Activated CD8-positive, alpha-beta memory T cell treated with anti-CD3 and anti-CD28 coated beads for 48 hours (primary cell): ENCODE measurements around the gene DYSF.

Source experiments
- DNase-seq, 3 experiments: peaks; one replicate each; pipeline ENCODE4 v3.0.0-alpha.2; 2020; ENCODE audit warnings: low read depth in 2 of 3, low spot score in 2 of 3

DYSF gene

DNA sequence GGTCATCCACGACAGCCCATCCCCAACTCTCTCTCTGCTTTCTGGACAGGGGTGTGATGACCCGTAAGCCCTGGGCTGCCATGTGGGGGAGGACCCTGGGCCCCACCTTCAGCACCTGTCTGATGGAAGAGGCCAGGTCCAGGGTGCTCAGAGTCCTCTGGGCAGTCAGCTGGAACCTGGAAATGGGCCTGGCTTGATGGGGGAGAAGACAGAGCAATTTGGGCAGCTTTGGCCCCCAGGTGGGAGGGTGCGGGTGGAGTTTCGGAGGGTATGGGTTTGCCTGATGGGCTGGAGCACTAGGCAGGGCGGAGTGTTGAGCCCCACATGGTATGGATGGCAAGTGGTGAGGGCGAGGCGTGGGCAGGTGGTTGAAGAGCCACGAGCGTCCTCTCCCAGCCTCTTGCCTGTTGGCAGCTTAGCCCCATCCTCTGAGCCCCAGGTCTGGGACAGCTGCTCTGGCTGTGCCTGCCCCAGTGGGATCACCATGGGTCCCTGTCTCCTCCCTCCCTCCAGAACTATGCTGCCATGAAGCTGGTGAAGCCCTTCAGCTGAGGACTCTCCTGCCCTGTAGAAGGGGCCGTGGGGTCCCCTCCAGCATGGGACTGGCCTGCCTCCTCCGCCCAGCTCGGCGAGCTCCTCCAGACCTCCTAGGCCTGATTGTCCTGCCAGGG, 232.7 kb downstream of the DYSF start:
- no peak for DNase-seq

DNA sequence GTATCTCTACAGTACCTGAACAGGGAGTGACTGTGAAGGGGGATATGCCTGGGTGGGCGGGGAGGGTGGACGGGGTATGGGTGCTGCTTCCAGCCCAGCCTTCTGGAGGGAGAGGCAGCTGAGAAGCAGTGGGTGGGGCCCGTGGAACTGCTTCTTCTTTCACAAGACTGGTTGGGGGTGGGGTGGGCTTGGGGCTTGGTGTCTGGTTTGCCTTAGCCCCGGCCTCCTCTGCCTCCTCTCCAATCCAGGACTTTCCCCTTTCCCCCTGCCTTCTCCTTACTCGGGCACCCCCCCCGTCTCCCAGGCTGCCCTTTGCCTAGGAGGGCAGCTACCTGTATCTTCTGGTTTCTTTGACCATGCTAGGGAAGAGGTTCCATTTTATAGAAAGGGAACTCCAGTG, 233.4 kb downstream of the DYSF start:
- no peak for DNase-seq

GRCh38 chr2:71687412-71687811, 234.1 kb downstream of the DYSF start:
- DNase-seq: no peak

- no peak for DNase-seq
Measured at GRCh38 chr2:71688530-71688929, 235.2 kb downstream of the DYSF start.

- no peak for DNase-seq
Measured at GRCh38 chr2:71689393-71689792, 236.0 kb downstream of the DYSF start.

- DNase-seq: no peak
Measured at GRCh38 chr2:71689968-71690834, 236.8 kb downstream of the DYSF start.

DNA sequence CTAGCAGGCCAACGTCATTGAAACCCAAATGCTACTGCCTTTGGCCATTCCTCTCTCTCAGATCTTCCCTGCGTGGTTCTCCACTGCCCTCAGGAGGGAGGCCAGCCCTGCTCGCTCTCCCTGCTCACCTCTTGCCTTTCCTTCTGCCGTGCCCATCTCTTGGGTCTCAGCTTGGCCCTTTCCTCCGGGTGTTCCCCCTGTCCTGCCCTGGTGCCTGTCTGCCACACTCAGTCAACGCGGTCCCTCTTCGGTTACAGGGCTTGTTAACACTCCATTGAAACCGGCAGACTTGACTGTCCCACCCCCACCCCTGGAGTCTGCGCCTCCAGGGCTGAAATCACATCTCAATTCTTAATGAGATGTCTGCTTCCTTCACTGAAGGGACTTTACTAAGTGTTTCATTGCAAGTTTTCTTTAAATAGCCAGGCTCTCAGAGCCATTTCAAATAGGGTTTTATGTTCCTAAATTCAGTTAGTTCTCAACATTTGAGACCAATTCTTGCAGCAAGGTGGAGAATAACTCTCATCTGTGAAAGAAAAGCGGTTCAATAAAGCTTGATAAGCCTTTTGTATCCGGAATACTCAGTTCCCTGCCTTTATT, 237.6 kb downstream of the DYSF start:
- DNase-seq: no peak

DNA sequence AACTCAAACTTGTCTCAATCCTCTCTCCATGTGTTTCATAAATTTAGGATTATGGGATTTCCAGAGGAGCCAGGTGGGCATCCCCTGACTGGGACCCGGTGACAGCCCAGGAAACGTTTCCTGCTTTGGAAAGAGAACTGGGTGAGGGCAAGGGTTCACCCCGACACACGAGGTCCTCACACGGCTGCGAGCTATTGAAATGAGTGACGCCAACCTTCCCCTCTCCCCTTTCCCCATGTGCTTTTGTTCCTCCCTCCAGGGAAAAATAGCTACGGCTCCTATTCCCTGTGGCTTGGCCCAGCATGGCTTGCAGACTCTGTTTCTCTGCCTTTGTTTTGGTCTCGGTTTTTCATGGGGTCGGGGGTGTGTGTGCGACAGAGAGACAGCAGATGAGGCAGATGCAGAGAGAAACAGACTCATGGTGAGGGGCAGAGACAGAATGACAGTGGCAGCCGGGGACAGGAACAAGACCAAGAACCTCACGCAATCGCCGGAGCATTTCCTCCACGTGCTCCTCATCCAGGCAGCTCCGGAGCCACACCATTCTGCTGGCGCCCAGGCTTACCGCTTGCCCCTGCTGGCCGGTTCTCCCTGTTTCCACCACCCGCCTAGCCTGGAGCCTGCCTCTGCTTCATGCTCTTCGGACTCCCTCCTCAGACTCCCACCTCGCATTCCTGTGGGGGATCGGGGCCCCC, 238.5 kb downstream of the DYSF start:
- DNase-seq: no peak

DNA sequence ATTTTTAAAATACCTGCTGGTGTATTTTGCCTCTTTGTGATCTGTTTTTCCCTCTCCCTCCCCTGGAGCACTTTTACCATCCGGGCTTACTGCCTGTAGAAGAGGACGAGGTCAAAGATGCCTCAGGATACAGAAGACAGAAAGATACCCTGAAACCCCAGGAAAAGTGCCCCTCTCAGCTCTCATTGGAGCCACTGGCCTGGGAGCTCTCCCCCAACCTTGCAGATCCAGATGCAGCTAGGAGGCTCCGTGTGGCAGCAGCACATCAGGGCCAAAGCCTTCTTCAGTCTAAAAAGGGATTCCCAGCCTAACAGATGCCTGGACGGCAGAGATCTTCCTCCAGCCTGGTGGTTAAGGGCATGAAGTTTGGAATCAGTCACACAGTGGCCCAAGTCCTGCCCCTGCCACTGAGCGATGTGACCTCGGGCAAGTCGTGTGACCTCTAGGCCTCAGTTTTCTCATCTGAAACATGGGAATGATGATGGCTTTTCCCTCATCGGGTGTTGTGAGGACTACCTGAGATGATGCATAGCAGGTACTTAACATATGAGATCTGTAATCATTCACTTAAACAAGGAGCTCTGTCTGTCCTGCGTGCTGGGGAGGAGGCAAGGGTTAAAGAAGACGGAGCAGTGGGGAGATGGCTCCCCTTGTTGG, 239.4 kb downstream of the DYSF start:
- no peak for DNase-seq

GRCh38 chr2:71693286-71694270, 240.2 kb downstream of the DYSF start:
- DNase-seq: no peak

DNA sequence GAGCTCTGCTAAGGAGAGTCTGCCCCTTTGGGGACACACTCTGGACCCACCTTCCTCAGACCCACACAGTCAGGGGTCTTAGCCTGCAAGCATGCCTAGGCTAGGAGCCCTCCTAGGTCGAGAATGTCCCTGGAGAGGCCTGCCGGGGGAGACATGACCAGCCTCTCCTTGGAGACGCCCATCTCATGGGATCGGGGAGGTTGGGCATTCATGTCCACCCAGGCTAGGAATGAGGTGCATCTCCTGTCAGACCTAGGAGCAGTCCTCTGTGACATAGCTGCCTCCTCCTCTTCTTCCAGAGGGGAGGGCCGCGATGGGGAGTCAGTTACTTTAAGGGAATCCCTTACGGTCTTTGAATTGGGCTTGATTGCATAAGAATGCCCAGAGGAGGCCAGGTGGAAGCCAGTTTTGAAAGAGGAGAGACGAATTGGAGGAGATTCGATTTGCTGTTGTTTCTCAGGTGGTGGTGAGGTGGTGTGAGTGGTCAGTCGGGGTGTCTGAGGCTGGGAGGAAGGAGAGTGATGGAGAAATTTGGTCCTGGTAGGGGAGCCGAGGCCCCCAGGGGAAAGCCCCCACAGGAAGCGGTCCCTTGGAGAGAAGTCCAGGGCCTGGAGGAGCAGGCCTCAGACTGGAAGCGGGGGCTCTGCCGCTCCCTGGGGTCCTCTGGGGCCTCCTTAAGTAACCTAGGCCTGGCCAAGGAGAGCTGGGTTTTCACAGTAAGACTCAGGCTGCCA, 241.3 kb downstream of the DYSF start:
- no peak for DNase-seq

GRCh38 chr2:71695235-71696120, 242.1 kb downstream of the DYSF start:
- no peak for DNase-seq

- no peak for DNase-seq
Measured at GRCh38 chr2:71696381-71696780, 243.0 kb downstream of the DYSF start.

GRCh38 chr2:71697106-71698004, 244.0 kb downstream of the DYSF start:
- DNase-seq: no peak

DNA sequence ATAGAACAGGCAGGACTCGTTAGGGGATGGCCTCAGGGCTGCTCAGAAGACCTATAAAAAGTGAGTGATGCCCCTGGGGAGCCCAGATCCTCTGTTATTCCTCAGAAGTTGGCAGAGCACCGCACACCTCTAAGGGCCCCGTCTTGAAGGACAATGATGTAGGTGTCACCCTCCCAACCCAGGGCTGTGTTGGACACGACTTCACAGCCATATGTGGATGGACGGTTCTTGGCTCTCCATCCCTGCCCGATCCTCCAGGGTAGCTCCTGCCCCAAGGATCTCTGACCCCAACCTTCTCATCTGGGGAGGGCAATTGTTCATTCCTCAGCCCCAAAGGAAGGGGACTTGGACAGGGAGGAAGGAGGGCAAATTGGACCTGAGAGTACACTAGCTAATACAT, 246.1 kb downstream of the DYSF start:
- no peak for DNase-seq

- no peak for DNase-seq
Measured at GRCh38 chr2:71700041-71700657, 246.8 kb downstream of the DYSF start.
